HepG2 (cell line): ENCODE data around the gene MRE11. TPM values are rescaled to one million over a fixed set of nuclear protein-coding genes. Genes with fewer than 3 reads are reported as not detected.

ENCODE experiments used
- FOSL2 ChIP-seq: sonication (generic); formaldehyde crosslinking; IDR thresholded peaks from 2 replicates; pipeline ENCODE4 v1.4.0; 2020; ENCODE audit warnings: missing genetic modification reagents
- FOXO1 ChIP-seq: sonication (generic); formaldehyde crosslinking; IDR thresholded peaks from 2 replicates; pipeline ENCODE4 v1.4.0; 2020; ENCODE audit warnings: missing genetic modification reagents
- GABPB1 ChIP-seq: IDR thresholded peaks from 2 replicates; pipeline ENCODE4 v1.6.1; 2016; ENCODE audit warnings: mild to moderate bottlenecking, missing genetic modification reagents, moderate library complexity, missing compliant biosample characterization
- HIVEP1 ChIP-seq: sonication (generic); formaldehyde crosslinking; IDR thresholded peaks from 2 replicates; pipeline ENCODE4 v1.4.0; 2020; ENCODE audit warnings: mild to moderate bottlenecking, missing genetic modification reagents
- HMG20A ChIP-seq: IDR thresholded peaks from 2 replicates; pipeline ENCODE4 v1.6.1; 2016; ENCODE audit warnings: borderline replicate concordance
- HNF4A ChIP-seq: sonication (generic); formaldehyde crosslinking; IDR thresholded peaks from 2 replicates; pipeline ENCODE4 v1.4.0; 2020; ENCODE audit warnings: missing genetic modification reagents
- ISL2 ChIP-seq: sonication (generic); formaldehyde crosslinking; IDR thresholded peaks from 2 replicates; pipeline ENCODE4 v1.5.0; 2020; ENCODE audit warnings: missing genetic modification reagents
- JUND ChIP-seq: sonication (generic); formaldehyde crosslinking; IDR thresholded peaks from 2 replicates; pipeline ENCODE4 v1.8.0; 2022; ENCODE audit warnings: mild to moderate bottlenecking, missing genetic modification reagents
- KAT8 ChIP-seq: IDR thresholded peaks from 2 replicates; pipeline ENCODE4 v1.6.1; 2016; ENCODE audit warnings: missing genetic modification reagents, missing compliant biosample characterization
- MED1 ChIP-seq: sonication (generic); formaldehyde crosslinking; IDR thresholded peaks from 2 replicates; pipeline ENCODE4 v1.4.0; 2020; ENCODE audit warnings: missing genetic modification reagents
- NCOR1 ChIP-seq: fragments of 200-600 bp; sonication (generic); IDR thresholded peaks from 2 replicates; pipeline ENCODE4 v1.7.0; 2017; ENCODE audit warnings: antibody characterized with exemption, low read length, borderline replicate concordance
- RARA ChIP-seq: IDR thresholded peaks from 2 replicates; pipeline ENCODE4 v1.6.1; 2016; ENCODE audit warnings: missing genetic modification reagents, missing compliant biosample characterization
- SIX4 ChIP-seq: sonication (generic); formaldehyde crosslinking; IDR thresholded peaks from 2 replicates; pipeline ENCODE4 v1.4.0; 2020; ENCODE audit warnings: missing genetic modification reagents
- TARDBP ChIP-seq: sonication (generic); formaldehyde crosslinking; IDR thresholded peaks from 2 replicates; pipeline ENCODE4 v1.8.0; 2022; ENCODE audit warnings: mild to moderate bottlenecking, missing genetic modification reagents
- TBP ChIP-seq: sonication (generic); formaldehyde crosslinking; IDR thresholded peaks from 2 replicates; pipeline ENCODE4 v1.5.0; 2020; ENCODE audit warnings: missing genetic modification reagents
- TEAD3 ChIP-seq: optimal IDR thresholded peaks from 2 replicates; pipeline ENCODE3; 2016; ENCODE audit warnings: borderline replicate concordance
- ZBTB20 ChIP-seq: sonication (generic); formaldehyde crosslinking; IDR thresholded peaks from 2 replicates; pipeline ENCODE4 v1.8.1; 2023; ENCODE audit warnings: missing genetic modification reagents, low read depth, mild to moderate bottlenecking, borderline replicate concordance
- ZBTB7A ChIP-seq: sonication (generic); formaldehyde crosslinking; IDR thresholded peaks from 2 replicates; pipeline ENCODE4 v1.8.0; 2022; ENCODE audit warnings: mild to moderate bottlenecking, missing genetic modification reagents
- ZNF160 ChIP-seq: sonication (generic); formaldehyde crosslinking; IDR thresholded peaks from 2 replicates; pipeline ENCODE4 v1.8.0; 2022; ENCODE audit warnings: mild to moderate bottlenecking, inconsistent platforms, missing genetic modification reagents
- ZNF460 ChIP-seq: sonication (generic); formaldehyde crosslinking; IDR thresholded peaks from 2 replicates; pipeline ENCODE4 v1.5.1; 2020; ENCODE audit warnings: missing genetic modification reagents, mild to moderate bottlenecking, borderline replicate concordance
- ZNF547 ChIP-seq: sonication (generic); formaldehyde crosslinking; IDR thresholded peaks from 2 replicates; pipeline ENCODE4 v1.5.1; 2020; ENCODE audit warnings: mild to moderate bottlenecking, missing genetic modification reagents
- ZNF644 ChIP-seq: IDR thresholded peaks from 2 replicates; pipeline ENCODE4 v1.6.1; 2016; ENCODE audit warnings: low read depth
- polyA plus RNA-seq, 8 experiments: library from polyadenylated mRNA; depleted of rRNA in 3 of 8; stranded (reverse) in 7 of 8; unstranded in 1 of 8; fragments of >200 nt; fragmentation: Illumina TruSeq in 4 of 8; extraction: Trizol in 4 of 8; gene quantifications; 2 replicates each; pipeline versions ENCODE4 v1.2.1 to v1.2.3, GENCODE V29; 2011 to 2016; ENCODE audit warnings: low read depth in 4 of 8, missing spikeins in 1 of 8, mixed read lengths in 1 of 8; ENCODE audit not compliant: insufficient read depth in 1 of 8
- total RNA-seq, 5 experiments: library from RNA; depleted of rRNA; stranded (reverse); fragments of >200 nt; fragmentation: Illumina TruSeq; extraction: Trizol; gene quantifications; 2 replicates each; pipeline ENCODE4 v1.2.3, GENCODE V29; 2016; ENCODE audit warnings: low read depth in 1 of 5
- TF ChIP-seq, protein P1 (sequence below): IDR thresholded peaks from 2 replicates; pipeline ENCODE4 v1.4.0; 2020; ENCODE audit warnings: mild to moderate bottlenecking, missing genetic modification reagents
- TF ChIP-seq, protein P2 (sequence below): sonication (generic); formaldehyde crosslinking; IDR thresholded peaks from 2 replicates; pipeline ENCODE4 v1.5.0; 2020; ENCODE audit warnings: mild to moderate bottlenecking, missing genetic modification reagents, moderate library complexity
- TF ChIP-seq, protein P3 (sequence below): sonication (generic); formaldehyde crosslinking; IDR thresholded peaks from 2 replicates; pipeline ENCODE4 v1.5.1; 2020; ENCODE audit warnings: mild to moderate bottlenecking, missing genetic modification reagents, borderline replicate concordance
- TF ChIP-seq, protein P4 (sequence below): sonication (generic); formaldehyde crosslinking; IDR thresholded peaks from 2 replicates; pipeline ENCODE4 v1.5.0; 2020; ENCODE audit warnings: missing genetic modification reagents

MRE11 gene
- total and polyA plus RNA-seq, 2 of the 13 experiments (the other 11 are each of a cell fraction or from before 2014, with no cell fraction given): 7.2 to 37.3 TPM

DNA sequence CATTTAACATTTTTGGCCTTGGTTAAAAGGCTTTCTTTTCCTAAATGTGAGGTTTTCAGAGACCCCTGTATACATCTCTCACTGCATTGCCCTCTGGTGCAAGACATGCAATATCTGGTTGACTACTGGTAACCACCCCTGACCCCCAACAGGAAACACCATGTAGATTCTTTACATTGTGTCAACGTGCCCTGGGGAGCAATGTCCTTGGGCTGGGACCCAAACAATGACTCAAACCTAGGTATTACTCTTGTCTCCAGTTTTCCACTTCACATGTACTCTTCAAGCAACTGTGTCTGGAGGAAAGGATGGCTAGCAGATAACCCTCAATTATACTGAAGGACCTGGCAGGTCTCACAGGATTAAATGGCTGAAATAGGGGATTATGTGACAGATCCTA, 91.3 kb downstream of the MRE11 start (continued):
- TF ChIP-seq, protein P1, sequence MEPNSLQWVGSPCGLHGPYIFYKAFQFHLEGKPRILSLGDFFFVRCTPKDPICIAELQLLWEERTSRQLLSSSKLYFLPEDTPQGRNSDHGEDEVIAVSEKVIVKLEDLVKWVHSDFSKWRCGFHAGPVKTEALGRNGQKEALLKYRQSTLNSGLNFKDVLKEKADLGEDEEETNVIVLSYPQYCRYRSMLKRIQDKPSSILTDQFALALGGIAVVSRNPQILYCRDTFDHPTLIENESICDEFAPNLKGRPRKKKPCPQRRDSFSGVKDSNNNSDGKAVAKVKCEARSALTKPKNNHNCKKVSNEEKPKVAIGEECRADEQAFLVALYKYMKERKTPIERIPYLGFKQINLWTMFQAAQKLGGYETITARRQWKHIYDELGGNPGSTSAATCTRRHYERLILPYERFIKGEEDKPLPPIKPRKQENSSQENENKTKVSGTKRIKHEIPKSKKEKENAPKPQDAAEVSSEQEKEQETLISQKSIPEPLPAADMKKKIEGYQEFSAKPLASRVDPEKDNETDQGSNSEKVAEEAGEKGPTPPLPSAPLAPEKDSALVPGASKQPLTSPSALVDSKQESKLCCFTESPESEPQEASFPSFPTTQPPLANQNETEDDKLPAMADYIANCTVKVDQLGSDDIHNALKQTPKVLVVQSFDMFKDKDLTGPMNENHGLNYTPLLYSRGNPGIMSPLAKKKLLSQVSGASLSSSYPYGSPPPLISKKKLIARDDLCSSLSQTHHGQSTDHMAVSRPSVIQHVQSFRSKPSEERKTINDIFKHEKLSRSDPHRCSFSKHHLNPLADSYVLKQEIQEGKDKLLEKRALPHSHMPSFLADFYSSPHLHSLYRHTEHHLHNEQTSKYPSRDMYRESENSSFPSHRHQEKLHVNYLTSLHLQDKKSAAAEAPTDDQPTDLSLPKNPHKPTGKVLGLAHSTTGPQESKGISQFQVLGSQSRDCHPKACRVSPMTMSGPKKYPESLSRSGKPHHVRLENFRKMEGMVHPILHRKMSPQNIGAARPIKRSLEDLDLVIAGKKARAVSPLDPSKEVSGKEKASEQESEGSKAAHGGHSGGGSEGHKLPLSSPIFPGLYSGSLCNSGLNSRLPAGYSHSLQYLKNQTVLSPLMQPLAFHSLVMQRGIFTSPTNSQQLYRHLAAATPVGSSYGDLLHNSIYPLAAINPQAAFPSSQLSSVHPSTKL (CRISPR knock-in tag): peak; percentile 79
- no peak for TF ChIP-seq FOXO1 (CRISPR knock-in tag)
- TF ChIP-seq FOSL2: peak; percentile 88
- no peak for TF ChIP-seq NCOR1
- TF ChIP-seq, protein P2, sequence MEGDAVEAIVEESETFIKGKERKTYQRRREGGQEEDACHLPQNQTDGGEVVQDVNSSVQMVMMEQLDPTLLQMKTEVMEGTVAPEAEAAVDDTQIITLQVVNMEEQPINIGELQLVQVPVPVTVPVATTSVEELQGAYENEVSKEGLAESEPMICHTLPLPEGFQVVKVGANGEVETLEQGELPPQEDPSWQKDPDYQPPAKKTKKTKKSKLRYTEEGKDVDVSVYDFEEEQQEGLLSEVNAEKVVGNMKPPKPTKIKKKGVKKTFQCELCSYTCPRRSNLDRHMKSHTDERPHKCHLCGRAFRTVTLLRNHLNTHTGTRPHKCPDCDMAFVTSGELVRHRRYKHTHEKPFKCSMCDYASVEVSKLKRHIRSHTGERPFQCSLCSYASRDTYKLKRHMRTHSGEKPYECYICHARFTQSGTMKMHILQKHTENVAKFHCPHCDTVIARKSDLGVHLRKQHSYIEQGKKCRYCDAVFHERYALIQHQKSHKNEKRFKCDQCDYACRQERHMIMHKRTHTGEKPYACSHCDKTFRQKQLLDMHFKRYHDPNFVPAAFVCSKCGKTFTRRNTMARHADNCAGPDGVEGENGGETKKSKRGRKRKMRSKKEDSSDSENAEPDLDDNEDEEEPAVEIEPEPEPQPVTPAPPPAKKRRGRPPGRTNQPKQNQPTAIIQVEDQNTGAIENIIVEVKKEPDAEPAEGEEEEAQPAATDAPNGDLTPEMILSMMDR (CRISPR knock-in tag): no peak
- TF ChIP-seq ZBTB7A: 0 out of 2 replicates have a peak, but pooled peaks have one; percentile 61
- TF ChIP-seq ZBTB20 (CRISPR knock-in tag): peak; percentile 99; the same call in 1 of the 2 replicates
- 0 out of 2 replicates have a peak, but pooled peaks have one; percentile 18 for TF ChIP-seq ZNF644 (CRISPR knock-in tag)
- no peak for TF ChIP-seq ISL2 (CRISPR knock-in tag)
- peak; percentile 42; the same call in 1 of the 2 replicates for TF ChIP-seq MED1 (CRISPR knock-in tag)
- TF ChIP-seq ZNF460 (CRISPR knock-in tag): no peak
- TF ChIP-seq GABPB1 (CRISPR knock-in tag): peak; percentile 19; the same call in 1 of the 2 replicates
- 0 out of 2 replicates have a peak, but pooled peaks have one; percentile 12 for TF ChIP-seq HNF4A (CRISPR knock-in tag)
- TF ChIP-seq ZNF160: no peak
- 0 out of 2 replicates have a peak, but pooled peaks have one; percentile 16 for TF ChIP-seq KAT8
- TF ChIP-seq, protein P3, sequence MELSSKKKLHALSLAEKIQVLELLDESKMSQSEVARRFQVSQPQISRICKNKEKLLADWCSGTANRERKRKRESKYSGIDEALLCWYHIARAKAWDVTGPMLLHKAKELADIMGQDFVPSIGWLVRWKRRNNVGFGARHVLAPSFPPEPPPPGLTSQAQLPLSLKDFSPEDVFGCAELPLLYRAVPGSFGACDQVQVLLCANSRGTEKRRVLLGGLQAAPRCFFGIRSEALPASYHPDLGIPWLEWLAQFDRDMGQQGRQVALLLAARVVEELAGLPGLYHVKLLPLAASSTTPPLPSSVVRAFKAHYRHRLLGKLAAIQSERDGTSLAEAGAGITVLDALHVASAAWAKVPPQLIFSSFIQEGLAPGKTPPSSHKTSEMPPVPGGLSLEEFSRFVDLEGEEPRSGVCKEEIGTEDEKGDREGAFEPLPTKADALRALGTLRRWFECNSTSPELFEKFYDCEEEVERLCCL (CRISPR knock-in tag): no peak
- peak; percentile 78 for TF ChIP-seq RARA (CRISPR knock-in tag)
- TF ChIP-seq ZNF547 (CRISPR knock-in tag): no peak
- TF ChIP-seq HIVEP1 (CRISPR knock-in tag): no peak
- TF ChIP-seq TEAD3 (CRISPR knock-in tag): peak; percentile 38
- TF ChIP-seq SIX4 (CRISPR knock-in tag): no peak
- no peak for TF ChIP-seq TARDBP (CRISPR knock-in tag)
- TF ChIP-seq, protein P4, sequence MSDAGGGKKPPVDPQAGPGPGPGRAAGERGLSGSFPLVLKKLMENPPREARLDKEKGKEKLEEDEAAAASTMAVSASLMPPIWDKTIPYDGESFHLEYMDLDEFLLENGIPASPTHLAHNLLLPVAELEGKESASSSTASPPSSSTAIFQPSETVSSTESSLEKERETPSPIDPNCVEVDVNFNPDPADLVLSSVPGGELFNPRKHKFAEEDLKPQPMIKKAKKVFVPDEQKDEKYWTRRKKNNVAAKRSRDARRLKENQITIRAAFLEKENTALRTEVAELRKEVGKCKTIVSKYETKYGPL (CRISPR knock-in tag): no peak
- 0 out of 2 replicates have a peak, but pooled peaks have one; percentile 31 for TF ChIP-seq JUND (CRISPR knock-in tag)
- TF ChIP-seq TBP (CRISPR knock-in tag): no peak
- peak; percentile 65; the same call in 1 of the 2 replicates for TF ChIP-seq HMG20A (CRISPR knock-in tag)
